ENCODE measurements around the gene RNF43.

Gene RNF43

DNA sequence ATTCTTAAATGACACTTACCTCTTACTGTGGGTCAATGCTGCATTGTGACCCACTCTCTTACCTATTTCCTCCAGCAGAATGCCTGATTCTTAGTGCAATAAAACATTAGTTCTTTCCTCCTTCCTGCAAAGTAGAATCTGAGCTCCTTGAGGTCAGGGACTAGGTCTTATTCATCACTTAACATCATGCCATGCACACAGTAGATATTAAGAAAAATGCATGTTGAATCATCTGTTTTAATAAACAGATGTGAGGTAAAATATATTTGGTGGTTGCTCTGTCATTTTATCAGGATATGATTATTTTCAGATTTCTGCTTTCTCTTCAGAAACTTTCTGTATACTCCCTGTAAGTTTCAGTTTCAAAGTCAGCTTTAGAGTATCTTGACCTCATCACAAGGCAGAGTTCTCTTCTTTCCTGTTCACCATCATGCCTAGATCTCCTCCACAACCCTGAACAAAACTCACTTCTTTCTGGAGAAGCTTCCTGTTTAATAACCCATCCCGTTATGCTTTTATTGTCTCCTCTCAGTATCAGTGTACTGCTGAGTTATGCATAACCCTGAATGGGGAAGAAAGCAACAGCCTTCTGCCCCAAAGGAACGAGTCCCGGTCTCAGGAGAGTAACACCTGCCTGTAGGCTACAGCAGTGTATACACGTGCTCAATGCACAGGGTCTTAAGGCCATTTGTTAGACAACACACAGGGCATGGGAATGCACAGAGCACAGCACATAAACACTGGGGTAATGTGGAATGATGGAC, 35.0 kb downstream of the RNF43 start:
- H3K27ac Mint-ChIP-seq = peak overlapping the region; percentile 89
- peaks cover 68% of the 10 kb centered on the region for H3K4me1 Mint-ChIP-seq (ENCODE audit: low read depth)
- H3K9me3 Mint-ChIP-seq = no peaks in the 10 kb centered on the region
- H3K36me3 Mint-ChIP-seq (ENCODE audit: low read depth) = peaks cover 13% of the 10 kb centered on the region
- H3K4me3 Mint-ChIP-seq = peak overlapping the region; percentile 75
- DNase-seq (ENCODE audit: low spot score) = no peak
- no peaks in the 10 kb centered on the region for H3K27me3 Mint-ChIP-seq (ENCODE audit: low read depth)

DNA sequence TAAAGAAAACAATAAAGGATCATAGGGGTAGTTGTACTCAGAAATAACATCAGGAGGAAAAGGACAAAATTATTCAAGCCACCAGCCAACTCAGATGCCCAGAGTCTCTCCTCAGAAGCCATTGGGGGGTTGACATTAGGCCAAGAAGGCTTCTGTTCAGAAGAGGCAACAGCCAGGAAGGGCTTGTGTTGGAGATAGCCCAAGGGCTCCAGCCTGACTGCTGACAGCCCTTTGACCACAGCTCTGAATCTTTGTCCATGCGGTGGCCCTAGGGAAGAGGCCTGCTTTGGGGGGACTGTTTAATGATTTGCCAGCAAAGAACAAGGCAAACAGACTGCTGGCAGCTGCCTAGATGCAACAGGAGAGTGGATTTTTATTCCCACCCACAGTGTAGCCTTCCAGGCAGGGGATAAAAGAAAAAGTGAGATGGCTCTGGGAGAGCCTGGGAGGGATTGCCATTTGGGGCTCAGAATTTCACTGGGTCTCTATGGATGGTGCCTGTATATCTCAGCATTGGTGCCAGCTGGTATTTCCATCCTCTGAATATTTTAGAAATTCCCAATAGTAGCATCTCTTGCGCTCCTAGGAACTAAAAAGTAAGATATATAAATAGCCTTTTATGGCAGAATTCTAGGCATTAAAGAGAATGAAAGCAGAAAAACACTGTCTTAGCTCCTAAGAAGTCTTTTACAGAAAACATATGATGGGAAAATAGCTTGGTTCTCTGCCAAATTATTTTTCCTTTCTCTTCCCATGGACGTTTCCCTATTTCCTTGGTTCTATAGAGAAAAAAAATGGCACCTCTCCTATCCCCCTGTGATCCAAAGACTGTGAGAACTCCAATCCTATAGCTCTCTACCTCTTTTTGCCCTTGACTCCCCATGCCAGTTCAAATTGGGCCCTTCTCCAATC, 36.0 kb downstream of the RNF43 start:
- H3K4me1 Mint-ChIP-seq (ENCODE audit: low read depth) = peaks cover 70% of the 10 kb centered on the region
- H3K27ac Mint-ChIP-seq = peak overlapping the region; percentile 89
- peaks cover 12% of the 10 kb centered on the region for H3K36me3 Mint-ChIP-seq (ENCODE audit: low read depth)
- DNase-seq (ENCODE audit: low spot score) = no peak
- H3K9me3 Mint-ChIP-seq = no peaks in the 10 kb centered on the region
- no peaks in the 10 kb centered on the region for H3K27me3 Mint-ChIP-seq (ENCODE audit: low read depth)
- H3K4me3 Mint-ChIP-seq = peak overlapping the region; percentile 75

DNA sequence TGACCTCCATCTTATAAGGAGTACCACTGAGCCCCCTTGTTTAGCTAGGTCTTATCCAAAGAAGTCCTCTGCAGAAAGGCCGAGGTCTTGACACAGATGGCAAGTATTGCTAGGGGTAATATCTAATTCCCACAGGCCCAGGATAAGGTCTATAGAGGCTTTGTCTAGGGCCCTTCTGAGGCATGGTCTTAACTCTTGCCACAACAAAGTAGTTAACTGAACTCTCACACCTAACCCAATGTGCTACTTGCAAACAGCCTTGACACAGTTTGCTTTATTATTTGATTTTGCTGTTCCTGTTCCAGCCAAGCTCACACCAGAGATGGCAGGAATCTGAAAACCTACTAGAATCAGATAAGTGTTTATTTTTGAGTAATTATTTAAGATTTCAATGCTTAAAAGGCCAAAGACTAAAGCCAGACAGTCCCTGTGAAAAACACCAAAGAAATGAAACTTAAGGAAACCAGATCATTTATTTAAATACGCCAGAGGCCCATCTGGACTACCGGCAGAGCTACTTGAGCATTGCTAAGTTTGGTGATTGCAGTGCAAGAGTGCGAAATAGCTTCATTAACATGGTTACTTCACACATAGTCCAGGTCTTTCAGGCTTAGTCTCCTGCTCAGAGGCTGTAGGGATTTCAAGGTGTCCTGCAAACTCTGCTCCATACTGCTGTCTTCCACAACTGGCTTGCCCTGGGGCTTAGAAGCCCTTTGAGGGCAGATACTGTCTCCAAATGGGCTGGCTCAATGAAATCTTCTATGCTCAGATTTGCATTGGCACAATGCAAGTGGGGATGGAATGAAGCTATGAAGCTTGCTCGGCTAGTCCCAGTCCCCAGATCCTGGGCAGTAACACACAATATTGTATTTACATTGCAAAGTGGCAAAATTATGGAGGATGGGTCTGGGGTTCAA, 36.9 kb downstream of the RNF43 start:
- DNase-seq (ENCODE audit: low spot score) = no peak
- H3K4me3 Mint-ChIP-seq = no peak overlapping the region
- H3K4me1 Mint-ChIP-seq (ENCODE audit: low read depth) = peaks cover 74% of the 10 kb centered on the region
- H3K27me3 Mint-ChIP-seq (ENCODE audit: low read depth) = no peaks in the 10 kb centered on the region
- no peaks in the 10 kb centered on the region for H3K9me3 Mint-ChIP-seq
- H3K27ac Mint-ChIP-seq = peak overlapping the region; percentile 33
- H3K36me3 Mint-ChIP-seq (ENCODE audit: low read depth) = peaks cover 12% of the 10 kb centered on the region

DNA sequence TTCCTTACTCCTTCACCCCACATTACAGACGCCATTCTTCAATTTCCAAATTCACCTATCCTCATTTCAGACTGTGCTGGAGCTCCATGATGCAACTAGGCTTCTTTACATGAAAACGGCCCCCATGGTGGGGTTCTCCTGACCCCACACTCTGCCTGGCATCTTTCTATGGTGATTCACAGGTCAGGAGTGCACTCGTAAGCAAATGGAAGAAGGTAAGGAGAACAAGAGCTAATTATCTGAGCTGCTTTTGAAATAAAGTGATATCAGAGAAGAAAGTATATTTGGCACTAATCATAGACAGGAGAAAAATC, 37.9 kb downstream of the RNF43 start:
- Mint-ChIP-seq H3K27ac (peak overlapping the region; percentile 54), H3K9me3 (no peaks in the 10 kb centered on the region), H3K4me1 (ENCODE audit: low read depth) (peaks cover 68% of the 10 kb centered on the region), H3K4me3 (peak overlapping the region; percentile 60), H3K27me3 (ENCODE audit: low read depth) (no peaks in the 10 kb centered on the region), H3K36me3 (ENCODE audit: low read depth) (peaks cover 12% of the 10 kb centered on the region)
- no peak for DNase-seq (ENCODE audit: low spot score)

DNA sequence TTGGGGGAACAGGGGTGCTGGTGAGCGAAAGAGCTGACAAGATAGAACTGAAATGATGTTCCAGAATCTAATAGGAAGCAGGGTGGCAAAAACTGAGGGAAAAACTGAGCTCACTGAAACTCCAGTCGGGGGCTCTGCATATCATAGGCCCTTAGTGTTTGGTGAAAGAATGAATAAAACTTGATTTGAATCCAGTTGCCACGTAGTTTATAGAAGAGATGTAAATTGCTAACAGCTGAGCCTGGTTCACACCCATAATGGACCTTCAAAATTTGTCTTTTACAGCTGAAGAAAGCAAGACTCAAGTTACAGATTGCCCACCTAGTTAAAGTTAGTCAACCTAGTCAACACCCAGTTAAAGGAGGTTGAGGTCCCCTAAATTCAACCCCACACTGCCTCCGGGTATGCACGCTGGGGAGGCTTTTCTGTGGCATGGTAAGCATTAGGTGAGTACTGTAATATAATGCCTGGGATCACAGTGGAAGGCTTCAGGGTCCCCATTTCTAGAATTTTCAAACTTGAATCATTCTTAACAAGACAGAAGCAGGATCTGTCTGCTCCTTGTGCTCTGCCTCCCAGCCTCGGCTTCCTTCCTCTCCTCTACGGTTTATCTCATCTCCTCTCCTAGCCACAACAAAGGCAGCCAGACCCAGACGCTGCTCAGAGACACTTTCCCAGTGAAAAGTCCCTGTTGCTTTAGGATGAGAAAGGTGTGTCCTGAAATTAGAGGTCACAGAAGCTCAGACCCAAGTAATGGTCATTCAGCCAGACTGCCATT, 38.4 kb downstream of the RNF43 start:
- peaks cover 12% of the 10 kb centered on the region for H3K36me3 Mint-ChIP-seq (ENCODE audit: low read depth)
- H3K27me3 Mint-ChIP-seq (ENCODE audit: low read depth) = no peaks in the 10 kb centered on the region
- no peak for DNase-seq (ENCODE audit: low spot score)
- H3K27ac Mint-ChIP-seq = peak overlapping the region; percentile 54
- peaks cover 62% of the 10 kb centered on the region for H3K4me1 Mint-ChIP-seq (ENCODE audit: low read depth)
- H3K4me3 Mint-ChIP-seq = peak overlapping the region; percentile 60
- no peaks in the 10 kb centered on the region for H3K9me3 Mint-ChIP-seq

DNA sequence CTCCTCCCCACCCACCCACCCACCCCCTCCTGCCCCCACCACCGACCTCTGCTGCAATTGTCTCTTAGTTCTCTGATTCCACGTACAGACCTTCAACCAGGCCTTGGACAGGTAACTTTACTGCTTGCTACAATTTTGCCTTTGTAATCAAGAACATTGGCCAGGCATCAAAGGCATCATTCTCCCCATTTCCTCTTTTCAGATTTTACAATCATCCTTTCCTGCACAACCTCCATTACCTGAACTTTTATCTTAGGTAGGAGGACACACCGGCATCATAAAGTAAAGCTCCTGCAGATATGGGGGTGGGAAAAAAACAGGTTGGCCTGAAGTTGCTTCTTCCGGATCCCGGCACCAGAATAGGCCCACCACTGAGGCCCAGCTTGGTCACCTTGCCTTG, 39.7 kb downstream of the RNF43 start:
- Mint-ChIP-seq H3K4me3 (no peak overlapping the region), H3K27me3 (ENCODE audit: low read depth) (no peaks in the 10 kb centered on the region), H3K9me3 (no peaks in the 10 kb centered on the region), H3K27ac (no peak overlapping the region), H3K36me3 (ENCODE audit: low read depth) (peaks cover 12% of the 10 kb centered on the region), H3K4me1 (ENCODE audit: low read depth) (peaks cover 57% of the 10 kb centered on the region)
- DNase-seq (ENCODE audit: low spot score) = no peak

DNA sequence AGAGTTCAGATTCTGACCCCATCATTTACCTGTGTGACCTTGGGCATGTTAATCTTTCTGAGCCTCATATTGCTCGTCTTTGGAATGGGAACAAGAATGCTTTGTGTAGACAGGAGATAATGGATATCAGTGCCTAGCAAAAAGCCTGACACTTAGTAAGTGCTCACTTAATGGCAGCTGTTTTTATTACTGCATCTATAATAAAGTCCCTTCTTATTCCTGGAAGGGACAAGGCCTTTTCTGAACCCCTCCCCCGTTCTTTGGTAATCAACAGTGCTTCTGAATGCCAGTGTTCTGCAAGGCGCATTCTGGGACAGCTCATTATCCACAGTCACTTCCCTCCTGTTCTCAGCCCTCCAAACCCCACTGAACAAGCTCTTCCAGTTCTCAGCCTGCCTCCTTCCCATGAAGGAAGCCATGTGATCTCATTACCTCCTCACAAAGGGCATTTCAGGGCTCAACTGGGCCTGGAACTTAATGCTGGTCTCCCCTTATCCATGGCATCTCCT, 40.2 kb downstream of the RNF43 start:
- Mint-ChIP-seq H3K4me3 (no peak overlapping the region), H3K27me3 (ENCODE audit: low read depth) (no peaks in the 10 kb centered on the region), H3K9me3 (no peaks in the 10 kb centered on the region), H3K4me1 (ENCODE audit: low read depth) (peaks cover 56% of the 10 kb centered on the region), H3K36me3 (ENCODE audit: low read depth) (peaks cover 11% of the 10 kb centered on the region), H3K27ac (no peak overlapping the region)
- no peak for DNase-seq (ENCODE audit: low spot score)

DNA sequence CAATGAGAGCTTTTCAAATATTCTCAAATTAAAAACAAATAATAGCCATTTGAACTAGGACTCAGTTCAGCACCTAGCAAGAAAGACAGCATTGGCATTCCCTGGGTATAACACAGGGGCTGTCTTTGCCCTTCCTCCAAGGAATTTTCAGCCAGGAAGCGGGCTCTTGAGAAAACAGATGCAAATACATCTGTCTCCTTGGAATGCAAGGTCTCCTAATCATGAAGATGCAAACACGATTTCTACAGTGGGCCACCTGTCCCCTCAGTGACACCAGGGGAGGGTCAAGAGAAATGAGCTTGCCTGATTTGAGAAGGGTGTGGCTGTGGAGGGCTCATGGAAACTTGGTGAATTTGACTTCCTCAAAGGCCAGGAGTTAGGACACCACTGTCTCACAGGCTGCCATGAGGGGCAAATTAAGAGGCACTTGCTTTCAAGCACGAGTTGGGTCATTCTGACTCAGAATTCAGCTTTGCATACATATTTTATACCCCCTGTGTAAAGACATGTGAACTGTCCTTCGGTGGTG, 40.8 kb downstream of the RNF43 start:
- no peaks in the 10 kb centered on the region for H3K9me3 Mint-ChIP-seq
- peaks cover 54% of the 10 kb centered on the region for H3K4me1 Mint-ChIP-seq (ENCODE audit: low read depth)
- no peak overlapping the region for H3K27ac Mint-ChIP-seq
- H3K4me3 Mint-ChIP-seq = no peak overlapping the region
- DNase-seq (ENCODE audit: low spot score) = no peak
- H3K27me3 Mint-ChIP-seq (ENCODE audit: low read depth) = no peaks in the 10 kb centered on the region
- H3K36me3 Mint-ChIP-seq (ENCODE audit: low read depth) = peaks cover 7% of the 10 kb centered on the region

DNA sequence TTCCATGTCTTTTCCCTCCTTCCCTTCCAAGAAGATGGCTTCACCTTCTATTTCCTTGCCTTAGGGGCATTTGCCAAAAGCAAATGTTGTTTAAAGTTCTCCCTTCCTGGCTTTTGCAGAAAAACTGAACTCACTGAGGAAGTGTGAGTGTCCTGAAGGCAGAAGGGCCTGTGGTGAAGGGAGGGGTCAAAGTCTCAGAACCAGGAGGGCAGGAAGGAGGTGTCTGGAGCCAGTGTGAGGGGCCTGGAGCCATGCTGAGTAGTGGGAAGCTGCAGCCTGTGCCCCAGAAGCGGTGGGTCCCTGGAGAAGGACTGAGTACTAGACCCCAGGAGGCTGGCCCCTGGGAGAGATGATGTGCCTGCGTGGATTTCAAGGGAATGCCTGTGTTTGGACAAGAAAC, 41.5 kb downstream of the RNF43 start:
- H3K36me3 Mint-ChIP-seq (ENCODE audit: low read depth) = peaks cover 4% of the 10 kb centered on the region
- peaks cover 52% of the 10 kb centered on the region for H3K4me1 Mint-ChIP-seq (ENCODE audit: low read depth)
- no peaks in the 10 kb centered on the region for H3K9me3 Mint-ChIP-seq
- DNase-seq (ENCODE audit: low spot score) = no peak
- no peak overlapping the region for H3K27ac Mint-ChIP-seq
- no peaks in the 10 kb centered on the region for H3K27me3 Mint-ChIP-seq (ENCODE audit: low read depth)
- H3K4me3 Mint-ChIP-seq = no peak overlapping the region

DNA sequence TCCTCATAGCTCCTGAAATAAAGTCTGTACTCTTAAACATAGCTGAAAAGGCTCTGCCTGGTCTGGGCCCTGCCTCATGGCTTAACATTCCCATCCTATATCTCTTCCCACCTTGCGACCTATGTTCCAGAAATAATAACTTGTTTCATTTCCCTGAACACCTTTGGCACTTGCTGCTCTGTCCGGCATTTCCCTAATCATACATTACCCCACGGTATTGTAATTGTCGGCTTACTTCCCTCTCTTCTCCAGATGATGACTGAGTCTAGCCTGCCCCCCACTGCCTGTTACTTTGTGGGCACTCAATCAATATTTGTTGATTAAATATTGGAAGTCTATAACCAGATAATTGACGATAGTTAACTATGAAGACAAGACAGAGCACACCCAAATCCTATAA, 42.1 kb downstream of the RNF43 start:
- peaks cover 4% of the 10 kb centered on the region for H3K36me3 Mint-ChIP-seq (ENCODE audit: low read depth)
- H3K27me3 Mint-ChIP-seq (ENCODE audit: low read depth) = no peaks in the 10 kb centered on the region
- H3K9me3 Mint-ChIP-seq = no peaks in the 10 kb centered on the region
- peaks cover 51% of the 10 kb centered on the region for H3K4me1 Mint-ChIP-seq (ENCODE audit: low read depth)
- no peak for DNase-seq (ENCODE audit: low spot score)
- no peak overlapping the region for H3K4me3 Mint-ChIP-seq
- no peak overlapping the region for H3K27ac Mint-ChIP-seq

DNA sequence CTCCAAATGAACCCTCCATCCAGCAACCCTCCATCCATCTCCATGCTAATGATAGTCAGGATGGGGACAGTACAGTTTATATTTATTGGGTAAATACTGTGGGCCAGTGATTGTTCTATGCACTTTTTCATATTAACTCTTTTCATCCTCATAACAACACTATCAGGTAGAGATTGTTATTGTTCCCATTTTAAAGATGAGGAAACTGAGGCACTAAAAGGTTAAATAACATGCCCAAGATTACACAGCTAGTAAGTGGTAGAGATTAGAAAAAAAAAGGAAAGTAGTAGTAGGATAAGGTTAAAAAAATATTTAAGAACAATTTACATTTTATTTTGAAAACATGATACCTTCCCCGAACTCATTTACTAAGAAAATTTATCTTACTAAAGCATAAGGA, 43.4 kb downstream of the RNF43 start:
- peaks cover 40% of the 10 kb centered on the region for H3K4me1 Mint-ChIP-seq (ENCODE audit: low read depth)

DNA sequence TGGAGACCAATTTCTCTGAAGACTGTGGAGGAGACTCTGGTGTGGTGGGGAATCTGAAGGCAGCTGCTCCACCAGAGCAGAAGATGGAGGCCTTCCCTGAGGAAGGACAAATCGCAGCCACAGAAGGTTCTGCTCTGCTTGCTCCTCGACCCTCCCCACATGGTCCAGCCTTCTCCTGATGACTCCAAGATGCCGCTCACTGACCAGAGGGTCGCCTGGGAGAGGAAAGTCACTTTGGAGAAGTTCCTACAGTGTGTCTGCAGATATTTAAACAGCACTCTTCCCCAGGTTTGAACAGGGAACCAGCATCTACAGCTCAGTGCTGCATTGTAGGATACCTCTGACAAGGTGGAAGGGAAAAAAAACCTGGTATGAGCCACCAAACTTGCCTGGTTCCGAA, 44.3 kb downstream of the RNF43 start:
- DNase-seq (ENCODE audit: low spot score) = no peak
- peaks cover 8% of the 10 kb centered on the region for H3K36me3 Mint-ChIP-seq (ENCODE audit: low read depth)
- H3K27ac Mint-ChIP-seq = no peak overlapping the region
- H3K4me1 Mint-ChIP-seq (ENCODE audit: low read depth) = peaks cover 35% of the 10 kb centered on the region
- no peaks in the 10 kb centered on the region for H3K9me3 Mint-ChIP-seq
- no peak overlapping the region for H3K4me3 Mint-ChIP-seq
- no peaks in the 10 kb centered on the region for H3K27me3 Mint-ChIP-seq (ENCODE audit: low read depth)

More for the DNA sequence above, 43.4 kb downstream of the RNF43 start:
- peaks cover 8% of the 10 kb centered on the region for H3K36me3 Mint-ChIP-seq (ENCODE audit: low read depth)
- H3K9me3 Mint-ChIP-seq = no peaks in the 10 kb centered on the region
- H3K4me3 Mint-ChIP-seq = no peak overlapping the region
- DNase-seq (ENCODE audit: low spot score) = no peak
- no peak overlapping the region for H3K27ac Mint-ChIP-seq
- no peaks in the 10 kb centered on the region for H3K27me3 Mint-ChIP-seq (ENCODE audit: low read depth)

All from T-helper 2 cell treated with Interferon-gamma antibody and Interleukin-4, amounts not matched to agents 5 μg/mL and 100 μg/mL, for 36 hours (primary cell).